Mesodermal cell (in vitro differentiated cells): ENCODE measurements around the gene ILKAP.

Source experiments
- H3K27ac ChIP-seq: 2 replicates; pipeline ENCODE4 v1.7.0; 2013; ENCODE audit warnings: mild to moderate bottlenecking, low read depth, low read length, moderate library complexity; ENCODE audit not compliant: severe bottlenecking
- H3K36me3 ChIP-seq: 2 replicates; pipeline ENCODE4 v1.7.1; 2013; ENCODE audit warnings: mild to moderate bottlenecking, low read length, moderate library complexity; ENCODE audit not compliant: control insufficient read depth, insufficient read depth
- H3K4me1 ChIP-seq: one replicate; pipeline ENCODE4 v1.7.1; 2013; ENCODE audit warnings: mild to moderate bottlenecking, low read length; ENCODE audit not compliant: insufficient read depth, control insufficient read depth, poor library complexity, severe bottlenecking
- H3K4me3 ChIP-seq: 2 replicates; pipeline ENCODE4 v1.7.0; 2013; ENCODE audit warnings: low read length, control low read depth, mild to moderate bottlenecking; ENCODE audit not compliant: insufficient read depth, poor library complexity, severe bottlenecking; ENCODE audit errors: extremely low read depth
- H3K9me3 ChIP-seq: 2 replicates; pipeline ENCODE4 v1.7.1; 2013; ENCODE audit warnings: mild to moderate bottlenecking, low read length, moderate library complexity; ENCODE audit not compliant: control insufficient read depth
- WGBS, 2 experiments: methylation state at CpG; one replicate each; pipeline ENCODE4 v1.1.5; 2013; ENCODE audit warnings: missing lambda C conversion rate in 2 of 2; ENCODE audit not compliant: insufficient coverage in 2 of 2; 5-methylcytosine and 5-hydroxymethylcytosine counted together

The ILKAP gene

GRCh38 chr2:238157506-238158017, 45.9 kb downstream of the ILKAP start:
- Histone ChIP-seq H3K27ac (no peak overlapping the region), H3K4me3 (no peak overlapping the region), H3K4me1 (no peaks in the 10 kb centered on the region), H3K36me3 (no peaks in the 10 kb centered on the region), H3K9me3 (no peaks in the 10 kb centered on the region)
- whole genome bisulfite sequencing, 2 experiments = 82 to 87% methylated on average over 12 to 13 of the region's 14 CpGs

- Histone ChIP-seq H3K36me3 (no peaks in the 10 kb centered on the region), H3K4me1 (peaks cover 5% of the 10 kb centered on the region), H3K9me3 (no peaks in the 10 kb centered on the region), H3K4me3 (no peak overlapping the region), H3K27ac (peak overlapping the region; percentile 36)
- 81 to 86% methylated on average over 12 to 15 of the region's 18 CpGs for WGBS, 2 experiments
Measured at GRCh38 chr2:238155761-238156694, 47.5 kb downstream of the ILKAP start.

GRCh38 chr2:238155051-238155760, 48.3 kb downstream of the ILKAP start:
- Histone ChIP-seq H3K4me3 (no peak overlapping the region), H3K36me3 (no peaks in the 10 kb centered on the region), H3K9me3 (no peaks in the 10 kb centered on the region), H3K4me1 (peaks cover 5% of the 10 kb centered on the region), H3K27ac (peak overlapping the region; percentile 36)
- WGBS, 2 experiments = 91 to 94% methylated on average over 19 of the region's 19 CpGs

- H3K4me3 ChIP-seq = no peak overlapping the region
- no peak overlapping the region for H3K27ac ChIP-seq
- H3K36me3 ChIP-seq = no peaks in the 10 kb centered on the region
- peaks cover 5% of the 10 kb centered on the region for H3K4me1 ChIP-seq
- WGBS, 2 experiments = 96 to 97% methylated on average over 8 to 9 of the region's 10 CpGs
- no peaks in the 10 kb centered on the region for H3K9me3 ChIP-seq
Measured at GRCh38 chr2:238154570-238154969, 48.9 kb downstream of the ILKAP start.

- H3K4me1 ChIP-seq = peaks cover 5% of the 10 kb centered on the region
Measured at GRCh38 chr2:238152771-238153688, 50.5 kb downstream of the ILKAP start.

GRCh38 chr2:238151628-238152235, 51.8 kb downstream of the ILKAP start:
- Histone ChIP-seq H3K9me3 (no peaks in the 10 kb centered on the region), H3K4me3 (no peak overlapping the region), H3K4me1 (peaks cover 5% of the 10 kb centered on the region), H3K27ac (no peak overlapping the region), H3K36me3 (no peaks in the 10 kb centered on the region)
- WGBS, 2 experiments = 74 to 84% methylated on average over 12 to 13 of the region's 16 CpGs

More at GRCh38 chr2:238152771-238153688, 50.5 kb downstream of the ILKAP start:
- WGBS, 2 experiments = 87 to 89% methylated on average over 12 to 17 of the region's 22 CpGs
- no peak overlapping the region for H3K4me3 ChIP-seq
- H3K36me3 ChIP-seq = no peaks in the 10 kb centered on the region
- H3K9me3 ChIP-seq = no peaks in the 10 kb centered on the region
- no peak overlapping the region for H3K27ac ChIP-seq

GRCh38 chr2:238151205-238151604, 52.3 kb downstream of the ILKAP start:
- no peak overlapping the region for H3K27ac ChIP-seq
- no peaks in the 10 kb centered on the region for H3K36me3 ChIP-seq
- H3K9me3 ChIP-seq = no peaks in the 10 kb centered on the region
- 87 to 88% methylated on average over 9 to 13 of the region's 13 CpGs for WGBS, 2 experiments
- peaks cover 5% of the 10 kb centered on the region for H3K4me1 ChIP-seq
- H3K4me3 ChIP-seq = no peak overlapping the region

- Histone ChIP-seq H3K27ac (no peak overlapping the region), H3K9me3 (no peaks in the 10 kb centered on the region), H3K4me3 (no peak overlapping the region), H3K4me1 (peaks cover 5% of the 10 kb centered on the region), H3K36me3 (no peaks in the 10 kb centered on the region)
- 96 to 97% methylated on average over 23 to 25 of the region's 25 CpGs for WGBS, 2 experiments
Measured at GRCh38 chr2:238150686-238151085, 52.8 kb downstream of the ILKAP start.

- Histone ChIP-seq H3K36me3 (no peaks in the 10 kb centered on the region), H3K4me1 (peaks cover 5% of the 10 kb centered on the region), H3K9me3 (no peaks in the 10 kb centered on the region), H3K4me3 (no peak overlapping the region), H3K27ac (no peak overlapping the region)
- 87 to 92% methylated on average over 8 of the region's 14 CpGs for whole genome bisulfite sequencing, 2 experiments
Measured at GRCh38 chr2:238149841-238150572, 53.5 kb downstream of the ILKAP start.
